ENCODE measurements around the gene NRXN3.
"Not testable (repeated sequence)": the region's sequence is repeated elsewhere in the genome, so short reads cannot be mapped to it uniquely, and the experiment has no call there.

Gene NRXN3

DNA sequence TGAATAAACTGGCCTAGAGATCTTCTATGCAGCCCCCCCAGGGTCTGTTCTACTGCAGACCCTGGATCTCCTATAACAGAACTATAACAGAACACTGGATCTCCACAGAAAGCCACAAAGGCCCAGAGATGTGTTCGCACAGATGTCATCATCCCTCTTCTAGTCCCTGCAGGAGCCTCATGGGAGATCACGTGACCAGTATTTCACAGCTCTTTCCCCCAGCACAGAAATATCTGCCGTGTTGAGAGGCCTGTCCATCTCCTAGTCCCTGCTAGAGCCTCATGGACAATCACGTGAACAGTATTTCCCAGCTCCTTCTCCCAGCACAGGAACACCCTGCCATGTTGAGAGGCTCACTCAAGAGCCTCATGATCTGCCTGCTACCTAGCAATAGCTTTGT is 331.7 kb downstream of the NRXN3 start:
- no peak for DNase-seq

DNA sequence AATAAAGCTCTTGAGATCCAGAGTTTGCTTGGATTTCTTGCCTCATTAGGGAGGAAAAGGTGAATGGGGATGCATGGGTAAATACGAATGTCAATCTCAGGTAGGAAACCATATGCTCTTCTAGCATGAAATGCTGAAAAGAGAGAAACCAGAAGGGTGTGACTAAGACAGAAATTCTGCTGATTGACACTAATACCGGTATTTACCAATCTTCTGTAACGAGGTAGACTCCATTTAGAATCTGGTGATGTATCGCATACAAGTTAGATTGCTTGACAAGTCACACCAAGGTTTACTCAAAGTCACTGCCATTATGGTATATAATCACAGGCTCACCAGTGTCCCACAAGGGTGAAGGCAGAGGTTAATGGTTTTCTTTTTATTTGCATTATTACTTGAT is 337.9 kb downstream of the NRXN3 start:
- DNase-seq, result no peak

DNA sequence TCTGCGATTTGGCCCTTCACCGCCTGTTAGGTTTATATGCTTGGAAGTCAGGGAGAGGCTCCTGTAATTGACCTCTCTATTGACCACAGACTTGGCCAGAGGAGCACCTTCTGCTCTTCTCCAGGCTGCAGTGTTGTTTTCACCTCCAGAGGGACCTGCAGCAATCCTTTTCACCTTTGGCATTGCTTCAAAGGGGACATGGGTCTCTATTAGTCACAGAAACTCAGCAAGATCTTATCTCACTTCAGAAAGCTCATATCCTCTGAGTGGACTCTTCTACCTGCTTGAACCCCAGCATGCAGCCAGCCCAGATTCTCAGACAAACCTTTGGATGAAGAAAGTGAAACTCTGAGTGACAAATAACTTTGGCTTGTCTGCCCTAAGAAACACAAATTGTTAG is 339.3 kb downstream of the NRXN3 start:
- DNase-seq, result no peak

DNA sequence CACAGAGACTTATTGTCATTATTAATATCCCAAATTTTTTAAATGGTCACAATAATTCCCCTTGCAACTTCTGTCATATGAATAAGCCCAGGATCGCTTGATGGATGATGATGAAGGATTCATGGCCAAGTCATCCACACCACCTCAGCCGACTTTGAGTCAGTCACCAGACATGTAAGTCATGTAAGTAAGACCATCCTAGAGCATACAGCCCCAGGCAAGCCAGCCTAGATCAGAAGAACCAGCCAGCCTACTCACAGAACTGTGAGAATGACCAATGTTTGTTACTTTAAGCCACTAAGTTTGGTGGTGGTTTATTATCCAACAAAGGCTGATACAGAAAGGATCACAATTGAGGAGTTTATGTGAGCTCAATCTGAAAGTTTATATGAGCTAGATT is 341.8 kb downstream of the NRXN3 start:
- DNase-seq, result no peak

DNA sequence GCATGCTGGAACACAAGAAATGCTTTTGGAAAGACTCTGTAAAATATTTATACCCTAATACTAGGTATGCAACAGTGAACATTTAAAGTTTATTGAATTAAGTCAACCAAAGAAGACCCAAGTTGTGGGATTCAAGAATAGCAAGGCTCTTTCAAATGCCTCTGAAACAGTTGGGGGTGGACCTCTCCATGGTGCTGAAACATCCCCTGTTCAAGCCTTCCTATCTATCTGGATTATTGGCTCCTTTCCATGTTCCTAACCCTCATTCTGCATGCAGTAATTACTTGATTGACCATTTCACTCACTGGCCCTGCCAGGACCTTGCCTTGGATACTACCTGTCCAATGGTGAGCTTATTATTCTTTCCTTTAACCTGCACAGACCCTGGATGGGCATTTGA is 349.7 kb downstream of the NRXN3 start:
- no peak for DNase-seq

DNA sequence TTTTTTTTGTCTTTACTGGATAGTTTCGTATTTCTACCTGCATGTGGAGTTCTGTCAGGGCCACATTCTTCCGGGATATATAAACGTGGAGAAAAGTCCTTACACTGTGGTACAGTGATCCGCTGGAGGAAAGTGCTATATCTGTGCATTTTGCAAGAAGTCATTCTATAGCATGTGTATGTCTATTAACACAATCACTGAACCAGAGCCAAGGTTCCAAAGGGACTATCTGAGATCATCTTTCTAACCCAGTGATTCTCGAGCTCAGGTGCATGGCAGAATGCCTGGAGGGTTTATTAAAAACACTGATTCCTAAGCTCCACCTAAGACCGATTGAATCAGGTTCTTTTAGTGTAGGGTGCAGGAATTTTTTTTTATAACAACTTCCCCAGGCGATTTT is 354.0 kb downstream of the NRXN3 start:
- DNase-seq, result no peak

DNA sequence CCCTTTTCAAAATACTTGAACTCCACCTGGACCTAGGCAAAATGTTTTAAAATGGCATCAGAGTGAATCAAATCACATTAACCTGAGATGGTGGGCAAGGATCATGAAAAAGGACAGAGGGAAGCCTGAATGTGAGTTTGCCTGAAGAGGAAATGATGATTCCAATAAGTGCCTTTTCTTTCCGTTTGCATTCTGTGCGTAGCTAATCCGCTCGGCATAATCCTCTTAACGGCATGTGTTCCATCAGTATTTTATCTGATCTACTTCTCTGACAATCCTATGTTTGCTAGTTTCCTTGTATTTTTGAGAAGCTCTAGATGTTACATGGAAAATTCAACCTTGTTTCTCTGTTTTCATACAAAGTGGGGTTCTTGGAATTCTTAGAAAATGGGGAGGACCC is 354.6 kb downstream of the NRXN3 start:
- DNase-seq, result no peak

DNA sequence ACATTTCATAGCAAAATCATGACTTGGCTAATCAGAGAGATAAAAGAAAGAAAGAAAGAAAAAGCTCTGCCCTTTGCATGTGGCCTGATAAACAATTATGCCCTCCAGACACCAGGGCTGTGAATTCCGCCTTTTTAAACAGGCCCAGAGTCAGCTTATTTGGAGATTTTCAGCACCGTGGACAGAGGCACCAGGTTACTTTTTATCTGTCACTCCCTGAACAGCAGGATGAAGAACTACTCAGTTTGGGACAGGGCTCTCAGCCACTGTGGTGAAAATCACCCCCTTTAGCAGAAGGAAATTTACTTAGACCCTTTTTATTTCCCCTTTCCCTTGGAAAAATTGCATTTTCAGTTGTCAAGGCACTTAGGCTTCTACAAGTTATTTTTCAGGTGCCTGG is 359.9 kb downstream of the NRXN3 start:
- no peak for DNase-seq

DNA sequence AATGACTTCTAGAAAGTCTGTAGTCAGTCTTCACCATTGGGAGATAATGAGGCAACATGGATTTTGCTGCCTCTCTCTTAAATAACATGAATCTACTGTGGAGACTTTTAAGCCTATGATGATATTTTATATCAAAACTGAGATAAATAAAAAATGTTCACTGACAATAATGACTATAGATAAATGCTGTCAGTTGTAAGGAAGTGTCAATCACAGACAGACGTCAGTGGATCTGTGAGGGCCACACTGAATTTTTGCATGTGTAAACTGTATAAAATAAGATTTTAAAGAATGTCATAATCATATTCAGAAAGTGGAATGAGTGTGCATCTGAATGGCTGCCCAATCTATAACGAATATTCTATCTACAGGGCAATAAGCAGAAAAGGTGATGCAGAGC is 364.0 kb downstream of the NRXN3 start:
- DNase-seq, result no peak

DNA sequence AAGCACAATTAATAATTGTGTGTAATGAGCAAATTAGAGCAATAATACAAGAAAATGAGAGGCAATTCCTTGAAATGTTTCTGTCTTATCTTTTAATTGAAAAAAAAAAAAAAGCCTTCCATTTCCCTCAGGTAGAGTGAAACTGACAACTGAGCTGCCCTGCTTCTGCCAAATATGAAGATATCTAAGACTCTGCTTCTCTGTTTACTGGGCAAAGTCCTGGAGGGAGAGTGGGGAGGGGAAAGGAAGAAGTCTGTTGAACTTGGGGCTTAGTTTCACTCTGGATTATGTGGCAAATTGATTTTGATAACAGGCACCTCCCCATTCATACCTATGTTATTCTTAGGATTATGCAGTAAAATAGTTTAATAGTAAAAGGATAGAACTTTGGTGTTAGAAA is 364.9 kb downstream of the NRXN3 start:
- DNase-seq, result no peak

DNA sequence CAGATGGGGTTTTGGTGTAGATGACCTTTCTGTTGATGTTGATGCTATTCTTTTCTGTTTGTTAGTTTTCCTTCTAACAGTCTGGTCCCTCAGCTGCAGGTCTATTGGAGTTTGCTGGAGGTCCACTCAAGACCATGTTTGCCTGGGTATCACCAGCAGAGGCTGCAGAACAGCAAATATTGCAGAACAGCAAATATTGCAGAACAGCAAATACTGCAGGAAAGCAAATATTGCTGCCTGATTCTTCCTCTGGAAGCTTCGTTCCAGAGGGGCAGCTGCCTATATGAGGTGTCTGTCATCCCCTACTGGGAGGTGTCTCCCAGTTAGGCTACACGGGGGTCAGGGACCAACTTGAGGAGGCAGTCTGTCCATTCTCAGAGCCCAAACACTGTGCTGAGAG is 371.6 kb downstream of the NRXN3 start:
- not testable (repeated sequence) for DNase-seq

DNA sequence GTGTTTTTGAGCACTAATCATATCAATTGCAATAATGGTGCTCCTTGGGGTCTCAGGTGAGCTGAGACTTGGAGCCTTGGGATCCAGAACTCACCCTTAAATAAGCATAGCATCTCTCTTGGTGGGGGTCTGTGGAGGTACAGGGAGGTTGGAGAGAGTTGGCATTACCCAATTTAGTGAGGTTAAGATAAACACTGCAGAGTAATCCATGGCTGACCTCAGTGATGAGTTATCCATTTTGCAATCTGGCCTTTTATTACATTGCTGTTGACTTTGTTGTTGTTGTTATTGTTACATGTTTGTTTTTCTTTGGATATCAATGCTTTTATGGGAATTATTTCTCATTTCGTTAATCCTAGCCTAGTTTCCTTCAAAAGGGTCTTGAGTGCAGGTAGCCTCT is 373.3 kb downstream of the NRXN3 start:
- no peak for DNase-seq

DNA sequence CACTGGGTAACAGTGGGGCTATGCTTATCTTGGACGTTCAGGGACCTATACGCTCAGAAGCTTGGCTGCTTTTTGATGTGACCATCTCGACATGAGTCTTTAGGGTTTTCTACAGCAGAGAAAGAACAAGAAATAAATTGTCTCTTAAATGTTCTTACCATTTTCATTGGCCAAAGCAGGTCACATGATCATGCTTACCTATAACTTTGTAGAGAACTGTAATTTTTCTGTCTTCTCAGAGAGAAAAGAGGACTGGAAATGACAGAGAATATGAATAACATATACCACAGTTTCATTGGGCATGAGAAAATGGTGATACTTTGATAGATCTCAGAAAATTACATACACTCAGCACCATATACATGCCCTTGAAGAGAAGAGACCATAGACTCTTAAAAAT is 390.9 kb downstream of the NRXN3 start:
- DNase-seq, result no peak

DNA sequence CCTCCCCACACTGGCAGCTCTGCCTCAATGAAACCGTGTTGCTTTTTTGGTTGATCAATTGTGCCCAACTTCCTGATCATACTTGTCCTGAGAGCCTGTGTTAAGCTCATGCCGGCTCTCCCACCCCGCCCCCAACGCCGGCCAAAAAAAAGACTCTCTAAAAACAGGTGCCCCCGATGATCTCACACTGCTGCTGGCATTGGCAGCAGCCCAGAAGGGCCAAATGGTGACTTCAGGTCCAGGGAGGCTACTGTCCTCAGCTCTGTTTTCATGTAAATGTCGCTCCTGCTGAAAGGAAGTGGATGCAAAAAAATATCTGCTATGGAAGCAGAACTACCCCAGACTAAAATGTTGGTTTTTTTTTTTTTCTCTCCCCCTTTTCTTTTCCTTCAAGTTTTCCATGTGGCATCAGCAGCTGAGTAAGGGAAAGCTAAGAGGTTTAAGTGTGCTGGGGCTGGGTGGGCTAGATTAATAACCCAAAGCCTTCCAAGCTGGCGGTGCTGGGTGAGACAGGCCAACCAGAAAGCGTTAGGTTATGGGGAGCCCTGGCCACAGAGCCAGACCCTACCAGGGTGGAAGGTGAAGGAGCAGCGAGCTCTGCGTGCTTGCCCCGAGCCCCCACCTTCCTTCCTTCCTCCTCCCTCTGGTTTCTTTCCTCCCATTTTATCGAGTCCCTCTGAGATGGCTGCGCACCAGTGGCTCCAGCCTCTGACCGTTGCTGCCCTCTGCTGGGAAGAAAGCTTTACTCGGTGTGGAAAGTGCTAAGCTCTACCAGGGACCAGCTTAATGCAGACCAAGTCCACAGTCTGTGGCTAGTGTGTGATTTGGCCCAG is 396.1 kb downstream of the NRXN3 start:
- DNase-seq, result peak; percentile 37

DNA sequence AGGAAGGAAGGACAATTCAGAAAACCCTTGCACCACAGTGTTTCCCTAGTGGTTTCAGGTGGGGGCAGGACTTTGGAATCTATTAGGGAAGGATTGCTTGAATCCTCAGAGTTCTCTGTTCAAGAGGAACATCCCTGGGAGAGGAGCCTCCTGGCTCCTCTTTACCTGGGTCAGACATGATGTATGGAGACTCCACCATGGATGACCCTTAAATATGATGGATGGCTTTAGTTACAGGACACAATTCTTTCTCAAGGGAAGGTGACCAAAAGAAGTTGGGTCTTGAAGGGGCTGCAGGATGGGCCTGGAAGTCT is 396.6 kb downstream of the NRXN3 start:
- no peak for DNase-seq

DNA sequence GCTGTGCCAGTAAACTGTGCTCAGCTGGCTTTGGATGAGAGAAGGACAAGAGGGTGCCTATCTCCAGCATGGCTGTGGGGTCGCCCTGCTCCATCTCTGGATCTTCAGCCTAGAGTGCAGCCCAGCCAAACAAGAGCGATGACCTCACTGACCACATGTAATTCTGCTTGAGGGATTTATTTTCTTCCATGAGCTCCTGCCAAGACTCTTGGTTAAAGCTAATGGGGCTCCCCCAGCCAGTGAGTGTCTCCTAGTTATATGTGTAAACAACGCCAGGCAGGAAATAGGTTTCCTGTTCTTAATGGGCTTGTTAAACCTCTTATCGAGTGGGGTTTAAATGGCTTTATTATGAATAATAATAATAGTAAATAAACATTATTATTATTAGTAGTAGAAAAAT is 397.2 kb downstream of the NRXN3 start:
- DNase-seq, result no peak

DNA sequence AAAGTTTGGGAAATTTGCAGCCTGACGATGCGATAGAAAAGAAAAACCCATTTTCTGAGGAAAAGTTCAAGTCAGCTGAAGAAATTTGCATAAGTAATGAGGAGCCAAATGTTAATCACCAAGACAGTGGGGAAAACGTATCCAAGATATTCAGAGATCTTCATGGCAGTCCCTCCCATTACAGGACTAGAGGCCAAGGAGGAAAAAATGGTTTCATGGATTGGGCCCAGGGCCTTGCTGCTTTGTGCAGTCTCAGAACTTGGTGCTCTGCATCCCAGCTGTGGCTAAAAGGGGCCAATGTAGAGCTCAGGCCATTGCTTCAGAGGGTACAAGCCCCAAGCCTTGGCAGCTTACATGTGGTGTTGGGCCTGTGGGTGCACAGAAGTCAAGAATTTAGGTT is 403.6 kb downstream of the NRXN3 start:
- not testable (repeated sequence) for DNase-seq

DNA sequence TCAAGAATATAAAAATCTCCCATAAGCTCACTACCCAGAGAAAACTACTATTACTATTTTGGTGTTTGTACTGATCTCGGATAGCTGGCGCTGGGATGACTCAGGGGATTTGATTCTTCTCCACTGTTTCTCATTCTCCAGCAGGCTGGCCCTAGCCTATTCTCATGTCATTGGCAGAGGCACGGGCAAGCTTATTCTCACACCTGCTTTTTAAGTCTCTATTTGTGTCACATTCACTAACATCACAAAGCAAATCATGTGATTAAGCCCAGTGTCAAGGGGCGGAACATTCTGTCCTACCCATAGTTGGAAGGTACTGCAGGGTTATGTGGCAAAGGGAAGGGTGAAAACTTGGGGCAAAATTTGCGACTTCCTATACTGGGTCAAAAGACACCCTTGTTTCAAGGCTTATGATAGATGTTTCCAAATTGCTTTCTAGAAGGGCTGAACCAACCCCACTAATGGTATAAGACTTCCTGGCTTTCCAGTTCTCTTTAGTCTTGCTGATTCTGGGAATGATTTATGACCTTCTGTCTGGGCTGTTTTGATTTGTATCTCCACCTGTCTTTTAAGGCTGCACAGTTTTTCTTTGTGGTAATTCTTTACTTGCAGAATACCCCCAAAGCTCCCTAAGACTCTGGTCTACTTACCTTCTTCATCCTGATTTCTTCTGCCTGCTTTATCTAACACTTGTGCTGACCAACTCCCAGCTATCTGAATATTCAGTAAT is 406.4 kb downstream of the NRXN3 start:
- no peak for DNase-seq

DNA sequence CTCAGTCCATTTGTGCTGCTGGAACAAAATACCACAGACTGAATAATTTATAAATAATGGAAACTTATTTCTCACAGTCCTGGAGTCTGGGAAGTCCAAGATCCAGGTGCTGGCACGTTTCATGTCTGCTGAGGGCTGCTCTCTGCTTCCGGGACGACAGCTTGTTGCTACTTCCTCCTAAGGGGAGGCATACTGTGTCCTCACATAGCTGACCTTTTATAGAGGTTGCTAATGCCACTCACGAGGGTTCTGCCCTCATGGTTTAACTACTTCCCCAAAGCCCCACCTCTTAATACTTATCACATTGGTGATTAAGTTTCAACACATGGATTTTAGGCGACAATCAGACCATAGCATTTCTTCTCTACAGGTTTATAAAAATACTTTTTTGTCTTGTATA is 411.1 kb downstream of the NRXN3 start:
- DNase-seq, result no peak

DNA sequence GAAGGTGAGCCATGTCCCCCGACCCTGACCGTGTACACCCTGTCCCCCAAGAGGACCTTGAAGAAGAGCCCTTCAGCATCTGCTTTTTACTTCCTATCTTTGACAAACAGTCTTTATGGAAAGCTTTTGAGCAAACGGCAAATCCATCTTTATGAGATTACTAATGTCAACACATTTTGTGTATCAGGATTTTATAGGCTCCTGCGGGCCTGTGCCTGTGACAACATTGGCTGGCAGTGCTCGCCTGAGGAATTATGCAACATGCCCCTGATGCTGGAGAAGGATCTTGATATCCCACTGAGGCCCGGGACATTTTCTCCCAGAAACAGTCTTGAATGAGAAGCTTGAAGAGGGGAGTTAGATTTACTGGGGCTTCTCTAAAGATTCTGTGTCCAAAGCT is 416.5 kb downstream of the NRXN3 start:
- DNase-seq, result no peak

DNA sequence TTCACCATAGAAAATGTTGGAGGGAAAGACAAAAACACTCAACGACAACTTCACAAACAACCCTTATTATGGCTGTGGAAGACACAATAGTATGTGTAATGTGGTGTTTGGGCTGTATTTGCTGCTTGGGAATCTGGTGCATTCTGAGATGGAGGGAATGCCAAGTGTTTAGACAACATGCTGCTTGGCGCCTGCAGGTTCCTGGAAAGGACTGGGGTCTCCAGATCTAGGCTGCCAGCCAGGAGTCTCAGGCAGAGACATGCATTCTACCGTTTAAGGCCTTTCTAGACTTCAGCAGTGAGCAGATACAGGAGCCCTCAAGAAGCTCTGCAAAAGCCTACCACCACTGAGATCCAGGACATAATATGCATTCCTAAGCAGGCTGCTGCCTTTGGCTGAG is 418.7 kb downstream of the NRXN3 start:
- DNase-seq, result no peak

DNA sequence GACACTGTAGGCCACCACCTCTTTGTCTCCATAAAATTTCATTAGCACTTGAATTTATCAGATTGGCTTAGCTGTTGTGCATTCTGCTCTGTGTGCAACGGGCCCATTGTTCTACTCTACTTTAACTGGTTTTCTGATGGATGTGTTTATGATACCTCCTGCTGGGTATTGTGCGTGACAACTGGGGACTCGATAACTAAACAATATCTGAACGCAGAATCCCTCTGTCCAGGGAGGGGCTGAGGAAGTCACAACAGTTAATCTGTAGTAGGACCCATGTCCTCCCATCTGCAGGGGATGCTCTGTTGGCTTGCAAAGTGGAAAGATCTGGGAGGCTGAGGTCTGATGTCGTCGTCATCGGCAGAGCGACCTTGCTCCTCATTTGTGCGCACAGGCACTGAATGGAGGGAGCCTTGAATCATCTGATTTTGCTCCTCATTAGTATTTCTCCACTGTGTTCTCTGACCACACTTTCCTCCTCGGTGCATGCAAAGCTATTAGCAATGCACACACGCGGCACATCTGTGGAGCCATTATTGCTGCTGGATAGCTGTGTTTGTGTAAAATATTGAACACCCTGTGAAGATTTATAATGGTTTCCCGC is 422.5 kb downstream of the NRXN3 start:
- no peak for DNase-seq

DNA sequence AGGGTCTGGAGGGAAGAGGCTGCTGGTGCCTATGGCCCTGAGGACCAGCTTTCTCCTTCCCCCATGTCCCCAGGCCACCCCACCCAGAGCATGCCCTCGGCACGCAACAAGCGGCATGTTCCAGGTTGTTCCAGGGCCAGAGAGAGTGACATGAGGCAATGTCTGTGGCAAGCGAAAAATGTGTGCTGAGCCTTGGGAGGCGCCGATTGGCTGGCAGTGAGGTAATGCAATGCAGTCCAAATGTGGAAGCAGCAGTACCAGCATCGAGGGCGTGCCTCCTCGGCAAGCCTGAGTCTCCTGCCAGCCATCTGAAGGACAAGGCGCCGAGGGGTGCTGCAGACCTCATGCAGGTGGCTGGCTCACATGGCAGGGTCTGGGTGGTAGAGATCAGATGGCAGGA is 423.8 kb downstream of the NRXN3 start:
- no peak for DNase-seq

DNA sequence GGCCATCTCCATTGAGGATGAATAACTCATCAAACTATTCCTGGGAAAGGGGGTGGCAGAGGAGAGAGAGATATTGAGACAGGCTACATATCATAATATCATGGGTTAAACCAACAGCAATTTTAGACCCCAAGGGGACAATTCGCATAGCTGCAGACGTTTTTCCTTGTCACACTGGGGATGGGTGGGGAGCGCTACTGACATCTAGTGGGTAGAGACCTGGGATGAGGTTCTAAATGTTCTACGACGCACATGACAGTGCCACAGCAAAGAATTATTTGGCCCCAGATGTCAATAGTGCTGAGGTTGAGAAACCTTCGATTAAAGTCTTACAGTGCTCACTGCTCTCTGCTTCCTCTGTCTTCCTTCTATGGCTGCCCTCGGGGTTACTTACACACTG is 425.6 kb downstream of the NRXN3 start:
- no peak for DNase-seq
